Activated T-helper 1 cell treated with anti-CD3 and anti-CD28 coated beads, Interleukin-12 subunit alpha, Interleukin-12 subunit beta, Interleukin-2, Interleukin-4 antibody, amounts not matched to agents 30 ng/mL and 10 ng/mL and 1 ng/mL, durations not matched to agents 14 hours and 24 hours and 36 hours (primary cell): Measurements from ENCODE around the gene SUPT3H. TPM values are rescaled to one million over a fixed set of nuclear protein-coding genes. Genes with fewer than 3 reads are reported as not detected.

Experiments
- DNase-seq: peaks from one replicate; pipeline ENCODE4 v3.0.0; 2021; ENCODE audit warnings: low spot score
- H3K27ac Mint-ChIP-seq: one replicate; pipeline ENCODE4 v1.8.0; 2021; ENCODE audit warnings: mild to moderate bottlenecking, mixed read lengths
- H3K27me3 Mint-ChIP-seq: one replicate; pipeline ENCODE4 v1.8.0; 2022; ENCODE audit warnings: mild to moderate bottlenecking, moderate library complexity, mixed read lengths; ENCODE audit not compliant: insufficient read depth
- H3K36me3 Mint-ChIP-seq: one replicate; pipeline ENCODE4 v1.8.0; 2021; ENCODE audit warnings: low read depth, mixed read lengths
- H3K4me1 Mint-ChIP-seq: one replicate; pipeline ENCODE4 v1.8.0; 2021; ENCODE audit warnings: low read depth, mixed read lengths
- H3K4me3 Mint-ChIP-seq: one replicate; pipeline ENCODE4 v1.8.0; 2021; ENCODE audit warnings: mild to moderate bottlenecking, moderate library complexity, mixed read lengths
- H3K9me3 Mint-ChIP-seq: one replicate; pipeline ENCODE4 v1.8.0; 2021; ENCODE audit warnings: mixed read lengths
- intact Hi-C: fragments of 100-400 bp; cut with micrococcal nuclease; formaldehyde crosslinking; loops from one replicate; pipeline ENCODE4 v1.15.1; 2024
- total RNA-seq: library from RNA; stranded (reverse); gene quantifications from 2 replicates; pipeline ENCODE4 v1.2.3, GENCODE V29; 2022

SUPT3H gene
- total RNA-seq, 1 donor from 2014 or later = 11.0 TPM

- Mint-ChIP-seq H3K27me3 (no peaks in the 10 kb centered on the region), H3K4me1 (peaks cover 27% of the 10 kb centered on the region), H3K27ac (peak overlapping the region; percentile 100), H3K4me3 (peak overlapping the region; percentile 96), H3K36me3 (peaks cover 4% of the 10 kb centered on the region), H3K9me3 (no peaks in the 10 kb centered on the region)
- no peak for DNase-seq
- intact Hi-C loops = loop anchor here (1.0 to 5.0 kb wide), 10 partner anchors 20 to 991 kb away; partner anchors contain the start of gene CDC5L
Observed at GRCh38 chr6:45378334-45378926, 696 bp upstream of the SUPT3H start.

- Mint-ChIP-seq H3K4me3 (peak overlapping the region; percentile 96), H3K36me3 (peaks cover 2% of the 10 kb centered on the region), H3K27ac (peak overlapping the region; percentile 100), H3K4me1 (peaks cover 29% of the 10 kb centered on the region), H3K27me3 (no peaks in the 10 kb centered on the region), H3K9me3 (no peaks in the 10 kb centered on the region)
- DNase-seq = no peak
- intact Hi-C loops = loop anchor here (1.0 to 5.0 kb wide), 13 partner anchors 66 to 990 kb away; partner anchors contain the start of gene CDC5L
Observed at GRCh38 chr6:45377043-45377553, 636 bp downstream of the SUPT3H start.

GRCh38 chr6:45376310-45377042 is 1.3 kb downstream of the SUPT3H start:
- intact Hi-C loops = loop anchor here (1.0 to 5.0 kb wide), 13 partner anchors 65 to 989 kb away; partner anchors contain the start of gene CDC5L
- Mint-ChIP-seq H3K36me3 (peaks cover 2% of the 10 kb centered on the region), H3K4me3 (peak overlapping the region; percentile 96), H3K27ac (peak overlapping the region; percentile 100), H3K4me1 (peaks cover 32% of the 10 kb centered on the region), H3K27me3 (no peaks in the 10 kb centered on the region), H3K9me3 (no peaks in the 10 kb centered on the region)
- no peak for DNase-seq

DNA sequence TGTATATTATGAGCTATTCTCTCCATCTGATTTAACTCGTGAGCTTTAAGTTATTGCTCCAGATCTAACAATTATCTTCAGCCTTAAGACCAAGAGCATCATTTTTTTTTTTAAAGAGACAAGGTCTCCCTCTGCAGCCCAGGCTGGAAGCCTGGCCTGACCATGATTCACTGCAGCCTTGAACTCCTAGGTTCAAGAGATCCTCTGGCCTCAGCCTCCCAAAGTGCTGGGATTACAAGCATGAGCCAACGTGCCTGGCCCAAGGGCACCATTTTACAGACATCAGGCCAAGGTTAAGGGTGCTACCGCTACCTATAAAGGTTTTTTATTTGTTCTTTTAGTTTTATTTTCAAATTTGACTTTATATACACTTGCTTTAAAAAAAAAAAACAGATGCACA is 2.3 kb downstream of the SUPT3H start:
- Mint-ChIP-seq H3K4me1 (peaks cover 32% of the 10 kb centered on the region), H3K27ac (no peak overlapping the region), H3K36me3 (peaks cover 2% of the 10 kb centered on the region), H3K27me3 (no peaks in the 10 kb centered on the region), H3K9me3 (no peaks in the 10 kb centered on the region), H3K4me3 (no peak overlapping the region)
- intact Hi-C loops = loop anchor here (5.0 kb wide), 4 partner anchors 168 to 988 kb away; partner anchors contain the start of gene CDC5L
- DNase-seq = no peak

DNA sequence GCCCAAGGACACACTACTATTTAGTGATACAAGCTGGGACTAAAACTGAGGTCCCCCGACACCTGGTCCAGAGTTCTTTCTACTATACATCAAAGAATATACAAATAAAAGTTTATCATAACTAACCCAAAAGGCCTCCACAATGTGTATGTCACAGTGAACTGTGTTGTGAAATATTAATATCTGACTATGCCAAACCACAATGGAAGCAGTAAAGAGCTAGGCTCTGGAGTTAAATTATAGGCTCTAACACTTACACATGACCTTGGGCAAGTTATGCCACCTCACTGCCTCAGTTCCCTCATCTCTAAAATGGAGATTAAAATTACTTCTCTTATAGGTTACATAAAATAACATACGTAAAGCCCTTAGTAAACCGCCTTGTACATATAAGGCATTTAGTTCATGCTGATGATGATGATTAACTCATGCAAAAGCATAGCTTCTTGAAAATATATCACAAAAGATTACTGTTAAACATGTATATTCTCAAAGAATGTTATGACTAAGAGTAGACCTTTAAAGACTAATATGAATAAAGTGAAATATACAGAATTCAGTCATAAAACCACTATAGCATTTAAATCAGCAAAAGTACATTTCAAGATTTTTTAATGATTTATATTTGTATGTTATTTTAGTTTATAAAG is 5.7 kb downstream of the SUPT3H start:
- Mint-ChIP-seq H3K27ac (no peak overlapping the region), H3K4me3 (no peak overlapping the region), H3K27me3 (no peaks in the 10 kb centered on the region), H3K36me3 (peaks cover 8% of the 10 kb centered on the region), H3K4me1 (peaks cover 23% of the 10 kb centered on the region), H3K9me3 (no peaks in the 10 kb centered on the region)
- intact Hi-C loops = no loop called here
- no peak for DNase-seq

DNA sequence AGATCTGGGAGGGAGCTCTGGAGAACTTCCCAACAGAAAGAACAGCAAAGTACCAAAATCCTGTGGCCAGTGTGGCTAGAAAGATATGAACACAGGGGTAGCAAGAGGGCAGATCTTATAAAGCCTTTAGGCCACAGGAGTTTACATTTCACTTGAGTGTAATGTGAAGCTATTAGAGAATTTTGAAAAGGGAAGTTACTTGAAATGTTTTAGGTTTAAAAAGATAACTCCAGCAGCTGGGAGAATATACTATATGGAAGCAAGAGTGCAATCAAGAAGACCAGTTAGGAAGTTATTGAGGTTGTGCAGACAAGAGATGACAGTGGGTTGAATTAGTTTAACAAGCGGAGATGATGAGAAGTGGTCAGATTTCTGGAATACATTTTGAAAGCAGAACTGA is 7.9 kb downstream of the SUPT3H start:
- no peaks in the 10 kb centered on the region for H3K9me3 Mint-ChIP-seq
- intact Hi-C loops = no loop called here
- peaks cover 10% of the 10 kb centered on the region for H3K36me3 Mint-ChIP-seq
- DNase-seq = no peak
- H3K4me1 Mint-ChIP-seq = peaks cover 5% of the 10 kb centered on the region
- no peak overlapping the region for H3K27ac Mint-ChIP-seq
- no peaks in the 10 kb centered on the region for H3K27me3 Mint-ChIP-seq
- no peak overlapping the region for H3K4me3 Mint-ChIP-seq

DNA sequence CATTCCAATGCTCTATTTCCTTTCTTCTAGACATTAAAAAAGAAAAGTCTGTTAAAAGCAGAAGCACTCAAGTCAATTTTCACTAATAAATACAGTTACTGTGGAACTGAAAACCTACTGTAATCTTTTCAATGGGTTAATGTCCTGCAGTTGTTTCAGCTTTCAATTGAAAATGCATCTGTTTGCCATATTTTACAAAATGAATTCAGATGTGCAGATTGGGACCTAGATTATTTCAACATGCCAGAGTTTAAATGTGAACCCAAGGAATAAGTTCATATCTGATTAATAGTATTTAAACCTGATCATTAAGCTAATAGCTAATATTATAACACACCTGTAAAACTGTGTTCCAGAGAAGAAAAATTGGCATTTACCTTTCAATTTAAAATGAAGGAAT is 9.7 kb downstream of the SUPT3H start:
- DNase-seq = no peak
- H3K4me1 Mint-ChIP-seq = peaks cover 5% of the 10 kb centered on the region
- H3K4me3 Mint-ChIP-seq = no peak overlapping the region
- intact Hi-C loops = no loop called here
- H3K36me3 Mint-ChIP-seq = peaks cover 13% of the 10 kb centered on the region
- H3K27me3 Mint-ChIP-seq = no peaks in the 10 kb centered on the region
- H3K9me3 Mint-ChIP-seq = no peaks in the 10 kb centered on the region
- no peak overlapping the region for H3K27ac Mint-ChIP-seq

DNA sequence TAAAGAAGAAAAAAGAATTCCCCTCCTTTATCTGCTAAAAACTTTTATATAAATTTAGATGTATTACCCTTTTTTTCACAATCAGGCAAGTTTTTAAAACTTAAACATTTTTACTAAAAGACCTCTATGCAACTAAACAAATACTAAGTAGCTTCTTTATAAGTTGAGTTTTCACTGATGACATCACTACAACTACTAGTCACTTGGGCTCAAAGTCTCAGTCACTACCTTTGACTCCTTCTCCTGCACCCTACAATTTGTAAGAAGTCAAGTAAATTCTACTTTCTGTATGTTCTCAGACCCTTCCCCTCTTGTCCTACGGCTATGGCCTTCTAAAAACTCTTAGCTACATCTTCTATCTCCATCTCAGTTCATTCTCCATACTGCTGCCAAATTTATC is 11.2 kb downstream of the SUPT3H start:
- Mint-ChIP-seq H3K27ac (no peak overlapping the region), H3K4me3 (no peak overlapping the region)

DNA sequence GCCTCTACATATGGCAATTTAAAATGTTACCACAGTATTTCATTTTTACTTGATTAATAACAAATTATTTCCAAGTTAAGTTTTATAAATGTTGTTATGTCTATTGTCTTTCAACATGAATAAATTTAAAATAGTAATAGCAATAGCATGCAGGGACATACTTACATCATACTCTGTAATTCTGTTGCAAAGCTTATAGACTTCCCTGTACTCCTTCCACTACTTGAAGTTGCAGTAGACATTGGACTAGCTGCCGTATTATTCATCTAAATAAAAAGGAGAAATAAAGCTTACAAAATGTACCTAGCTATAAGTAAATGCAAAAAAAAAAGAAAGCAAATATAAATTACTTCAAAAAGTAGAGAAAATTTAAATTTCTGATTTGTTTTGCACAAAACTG is 12.7 kb downstream of the SUPT3H start:
- Mint-ChIP-seq H3K4me3 (no peak overlapping the region), H3K4me1 (no peaks in the 10 kb centered on the region), H3K36me3 (peaks cover 16% of the 10 kb centered on the region), H3K9me3 (no peaks in the 10 kb centered on the region), H3K27me3 (no peaks in the 10 kb centered on the region), H3K27ac (no peak overlapping the region)
- intact Hi-C loops = no loop called here
- no peak for DNase-seq

More for the DNA sequence above, 11.2 kb downstream of the SUPT3H start:
- H3K36me3 Mint-ChIP-seq = peaks cover 16% of the 10 kb centered on the region
- H3K27me3 Mint-ChIP-seq = no peaks in the 10 kb centered on the region
- H3K9me3 Mint-ChIP-seq = no peaks in the 10 kb centered on the region
- no peak for DNase-seq
- no peaks in the 10 kb centered on the region for H3K4me1 Mint-ChIP-seq
- intact Hi-C loops = no loop called here

GRCh38 chr6:45364466-45364865 is 13.3 kb downstream of the SUPT3H start:
- DNase-seq = no peak
- intact Hi-C loops = no loop called here
- Mint-ChIP-seq H3K4me3 (no peak overlapping the region), H3K27ac (no peak overlapping the region), H3K27me3 (no peaks in the 10 kb centered on the region), H3K9me3 (no peaks in the 10 kb centered on the region), H3K36me3 (peaks cover 10% of the 10 kb centered on the region), H3K4me1 (no peaks in the 10 kb centered on the region)

- peaks cover 2% of the 10 kb centered on the region for H3K36me3 Mint-ChIP-seq
- peaks cover 13% of the 10 kb centered on the region for H3K4me1 Mint-ChIP-seq
- no peaks in the 10 kb centered on the region for H3K9me3 Mint-ChIP-seq
- no peaks in the 10 kb centered on the region for H3K27me3 Mint-ChIP-seq
- no peak for DNase-seq
- intact Hi-C loops = no loop called here
- H3K4me3 Mint-ChIP-seq = no peak overlapping the region
- no peak overlapping the region for H3K27ac Mint-ChIP-seq
Observed at GRCh38 chr6:45353654-45354053, 24.1 kb downstream of the SUPT3H start.

DNA sequence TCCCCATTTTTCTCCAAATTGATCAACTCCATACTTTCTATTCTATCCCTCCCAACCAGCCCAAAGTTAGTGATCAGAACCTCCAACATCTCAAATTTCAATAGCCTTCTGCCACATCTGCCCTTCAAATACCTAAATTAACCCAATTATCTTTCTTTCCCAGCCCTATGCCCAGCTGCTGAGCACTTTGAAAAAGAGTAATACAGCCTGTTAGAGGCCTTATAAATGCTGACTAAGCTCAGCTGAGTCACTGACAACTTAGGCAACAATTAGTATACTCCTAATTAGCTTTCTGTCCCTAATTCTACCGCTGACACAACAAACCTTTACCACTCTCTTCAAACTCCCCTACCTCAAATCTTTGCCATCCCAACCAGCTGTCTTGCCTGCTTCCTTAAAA is 26.1 kb downstream of the SUPT3H start:
- H3K27ac Mint-ChIP-seq = no peak overlapping the region
- H3K4me1 Mint-ChIP-seq = peaks cover 13% of the 10 kb centered on the region
- peaks cover 2% of the 10 kb centered on the region for H3K36me3 Mint-ChIP-seq
- intact Hi-C loops = no loop called here
- H3K27me3 Mint-ChIP-seq = no peaks in the 10 kb centered on the region
- no peak for DNase-seq
- H3K9me3 Mint-ChIP-seq = no peaks in the 10 kb centered on the region
- H3K4me3 Mint-ChIP-seq = no peak overlapping the region

DNA sequence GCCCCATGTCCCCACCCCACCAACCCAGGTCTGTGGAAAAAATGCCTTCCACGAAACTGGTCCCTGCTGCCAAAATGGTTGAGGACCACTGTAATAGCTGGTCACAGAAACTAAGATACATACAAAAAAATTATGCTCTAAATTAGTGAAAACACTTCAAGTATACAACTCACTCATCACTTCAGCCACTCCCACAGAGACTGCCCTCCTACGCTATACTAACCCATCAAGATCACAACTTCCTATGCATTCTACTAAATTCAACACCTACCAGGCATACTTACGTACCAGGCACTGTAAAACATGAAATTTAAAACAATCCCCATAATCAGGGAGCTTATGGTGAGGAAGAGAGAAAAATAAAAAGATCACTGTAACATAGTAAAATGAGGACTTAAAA is 26.7 kb downstream of the SUPT3H start:
- Mint-ChIP-seq H3K9me3 (no peaks in the 10 kb centered on the region), H3K36me3 (peaks cover 2% of the 10 kb centered on the region), H3K27ac (no peak overlapping the region), H3K27me3 (no peaks in the 10 kb centered on the region), H3K4me3 (no peak overlapping the region), H3K4me1 (peaks cover 13% of the 10 kb centered on the region)
- intact Hi-C loops = no loop called here
- no peak for DNase-seq
